MM.1S (cell line): Measurements from ENCODE around the gene CCL17.

Experiments
- DNase-seq: peaks from one replicate; pipeline ENCODE4 v3.0.0-alpha.2; 2015
- H2AFZ ChIP-seq: fragments of 300-600 bp; sonication (generic); 2 replicates; pipeline ENCODE4 v1.6.0; 2016; ENCODE audit warnings: antibody characterized with exemption, low read length
- H3F3A ChIP-seq: fragments of 300-600 bp; sonication (generic); 2 replicates; pipeline ENCODE4 v1.6.1; 2016; ENCODE audit warnings: mild to moderate bottlenecking, antibody characterized with exemption, low read length, moderate library complexity, mixed read lengths; ENCODE audit not compliant: insufficient read depth
- H3K27ac ChIP-seq: fragments of 300-600 bp; sonication (generic); 2 replicates; pipeline ENCODE4 v1.5.1; 2016; ENCODE audit warnings: mild to moderate bottlenecking, low read length
- H3K27me3 ChIP-seq: fragments of 300-600 bp; sonication (generic); replicated peaks from 2 replicates; pipeline ENCODE4 v1.6.0; 2016; ENCODE audit warnings: low read length; ENCODE audit not compliant: insufficient read depth
- H3K36me3 ChIP-seq: fragments of 300-600 bp; sonication (generic); replicated peaks from 2 replicates; pipeline ENCODE4 v1.6.1; 2016; ENCODE audit warnings: mild to moderate bottlenecking, low read length, mixed read lengths; ENCODE audit not compliant: insufficient read depth
- H3K4me1 ChIP-seq: fragments of 300-600 bp; sonication (generic); 2 replicates; pipeline ENCODE4 v1.6.1; 2016; ENCODE audit warnings: low read length, mixed read lengths
- H3K4me2 ChIP-seq: fragments of 300-600 bp; sonication (generic); 2 replicates; pipeline ENCODE4 v1.6.0; 2016; ENCODE audit warnings: low read depth, low read length
- H3K4me3 ChIP-seq: fragments of 300-600 bp; sonication (generic); 2 replicates; pipeline ENCODE4 v1.5.1; 2016; ENCODE audit warnings: low read length, mixed read lengths
- H3K79me2 ChIP-seq: fragments of 300-600 bp; sonication (generic); 2 replicates; pipeline ENCODE4 v1.6.1; 2016; ENCODE audit warnings: mixed run types, low read length, mixed read lengths
- H3K9ac ChIP-seq: fragments of 300-600 bp; sonication (generic); 2 replicates; pipeline ENCODE4 v1.6.1; 2016; ENCODE audit warnings: low read length, mixed read lengths
- H3K9me2 ChIP-seq: fragments of 300-600 bp; sonication (generic); replicated peaks from 2 replicates; pipeline ENCODE4 v1.6.1; 2016; ENCODE audit warnings: mild to moderate bottlenecking, low read length, mixed read lengths; ENCODE audit not compliant: insufficient read depth
- H3K9me3 ChIP-seq: fragments of 300-600 bp; sonication (generic); replicated peaks from 2 replicates; pipeline ENCODE4 v1.6.1; 2016; ENCODE audit warnings: mild to moderate bottlenecking, low read length, mixed read lengths; ENCODE audit not compliant: insufficient read depth
- H4K20me1 ChIP-seq: fragments of 300-600 bp; sonication (generic); 2 replicates; pipeline ENCODE4 v1.6.1; 2016; ENCODE audit warnings: mild to moderate bottlenecking, low read length, moderate library complexity, mixed read lengths; ENCODE audit not compliant: insufficient read depth
- EZH2 ChIP-seq: fragments of 300-600 bp; sonication (generic); optimal IDR thresholded peaks from 2 replicates; pipeline ENCODE3; 2017; ENCODE audit warnings: low read depth, mild to moderate bottlenecking, antibody characterized with exemption, low read length, mixed read lengths
- EZH2phosphoT487 ChIP-seq: fragments of 300-600 bp; sonication (generic); IDR thresholded peaks from 2 replicates; pipeline ENCODE4 v1.6.1; 2018; ENCODE audit warnings: antibody characterized with exemption, low read length
- TF ChIP-seq, protein P1 (sequence below): fragments of 300-600 bp; sonication (generic); IDR thresholded peaks from 2 replicates; pipeline ENCODE4 v1.5.1; 2016; ENCODE audit warnings: antibody characterized with exemption, low read length, mixed read lengths

CCL17 gene

GRCh38 chr16:57377080-57377841 is 27.3 kb upstream of the CCL17 start:
- Histone ChIP-seq H3K79me2 (no peaks in the 10 kb centered on the region), H3F3A (no peaks in the 10 kb centered on the region), H3K4me3 (no peak overlapping the region), H4K20me1 (no peaks in the 10 kb centered on the region), H3K4me2 (no peak overlapping the region), H3K36me3 (no peaks in the 10 kb centered on the region), H2AFZ (no peak overlapping the region), H3K9me2 (no peaks in the 10 kb centered on the region), H3K9me3 (no peaks in the 10 kb centered on the region), H3K9ac (no peak overlapping the region), H3K27ac (no peak overlapping the region), H3K4me1 (no peaks in the 10 kb centered on the region), H3K27me3 (no peaks in the 10 kb centered on the region; the same call in 1 of the 2 replicates)
- no peak for DNase-seq
- no peak for TF ChIP-seq EZH2phosphoT487
- TF ChIP-seq, protein P1, sequence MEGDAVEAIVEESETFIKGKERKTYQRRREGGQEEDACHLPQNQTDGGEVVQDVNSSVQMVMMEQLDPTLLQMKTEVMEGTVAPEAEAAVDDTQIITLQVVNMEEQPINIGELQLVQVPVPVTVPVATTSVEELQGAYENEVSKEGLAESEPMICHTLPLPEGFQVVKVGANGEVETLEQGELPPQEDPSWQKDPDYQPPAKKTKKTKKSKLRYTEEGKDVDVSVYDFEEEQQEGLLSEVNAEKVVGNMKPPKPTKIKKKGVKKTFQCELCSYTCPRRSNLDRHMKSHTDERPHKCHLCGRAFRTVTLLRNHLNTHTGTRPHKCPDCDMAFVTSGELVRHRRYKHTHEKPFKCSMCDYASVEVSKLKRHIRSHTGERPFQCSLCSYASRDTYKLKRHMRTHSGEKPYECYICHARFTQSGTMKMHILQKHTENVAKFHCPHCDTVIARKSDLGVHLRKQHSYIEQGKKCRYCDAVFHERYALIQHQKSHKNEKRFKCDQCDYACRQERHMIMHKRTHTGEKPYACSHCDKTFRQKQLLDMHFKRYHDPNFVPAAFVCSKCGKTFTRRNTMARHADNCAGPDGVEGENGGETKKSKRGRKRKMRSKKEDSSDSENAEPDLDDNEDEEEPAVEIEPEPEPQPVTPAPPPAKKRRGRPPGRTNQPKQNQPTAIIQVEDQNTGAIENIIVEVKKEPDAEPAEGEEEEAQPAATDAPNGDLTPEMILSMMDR = no peak

GRCh38 chr16:57379579-57379978 is 25.0 kb upstream of the CCL17 start:
- H3K9ac ChIP-seq = no peak overlapping the region
- DNase-seq = no peak
- H3K9me2 ChIP-seq = no peaks in the 10 kb centered on the region

DNA sequence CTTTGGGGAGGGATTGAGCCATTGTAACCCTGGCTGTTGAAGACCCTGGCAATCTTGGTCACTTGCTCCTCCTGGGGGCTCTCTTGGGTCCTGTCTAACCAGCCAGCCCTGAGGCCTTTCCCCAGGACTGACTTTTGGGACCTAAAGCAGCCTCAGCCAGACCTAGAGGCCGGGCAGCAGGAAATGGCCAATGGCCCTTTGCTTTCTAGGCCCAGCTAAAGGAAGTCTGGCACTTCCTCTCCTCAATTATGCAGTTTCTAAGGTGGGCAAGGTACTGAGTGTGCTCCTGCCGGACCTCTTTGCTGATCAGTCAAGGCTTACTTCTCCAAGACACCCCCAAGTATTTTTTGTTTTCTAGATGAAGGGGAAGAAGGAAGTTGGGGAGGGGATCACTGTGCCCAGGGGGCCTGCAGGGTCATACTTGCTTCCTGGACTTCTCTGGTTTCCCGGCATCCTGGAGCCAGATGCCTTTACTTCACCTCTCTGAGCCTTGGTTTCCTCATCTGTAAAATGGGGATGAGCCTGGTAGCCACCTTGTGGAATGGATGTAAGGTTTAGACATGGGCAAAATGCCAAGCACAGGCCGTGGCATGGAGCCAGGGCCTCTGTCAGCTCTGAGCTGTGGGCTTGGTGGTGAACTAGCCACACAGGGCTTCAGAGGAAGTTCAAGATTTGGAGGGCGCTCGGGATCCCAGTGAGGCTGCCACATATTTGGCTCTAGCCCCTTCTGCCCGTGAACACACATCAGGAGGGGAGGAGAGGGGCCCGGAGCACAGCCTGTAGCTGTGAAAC is 23.7 kb upstream of the CCL17 start:
- no peaks in the 10 kb centered on the region for H3K79me2 ChIP-seq
- no peaks in the 10 kb centered on the region for H3K27me3 ChIP-seq
- no peaks in the 10 kb centered on the region for H3F3A ChIP-seq
- TF ChIP-seq EZH2phosphoT487 = no peak
- TF ChIP-seq, protein P1 = no peak
- no peak for TF ChIP-seq EZH2
- no peaks in the 10 kb centered on the region for H3K36me3 ChIP-seq
- no peak overlapping the region for H2AFZ ChIP-seq
- H3K4me3 ChIP-seq = no peak overlapping the region
- H3K9me3 ChIP-seq = no peaks in the 10 kb centered on the region
- no peaks in the 10 kb centered on the region for H3K4me1 ChIP-seq
- no peaks in the 10 kb centered on the region for H4K20me1 ChIP-seq
- DNase-seq = no peak
- H3K9ac ChIP-seq = no peak overlapping the region
- no peak overlapping the region for H3K4me2 ChIP-seq
- H3K9me2 ChIP-seq = no peaks in the 10 kb centered on the region
- no peak overlapping the region for H3K27ac ChIP-seq

More at GRCh38 chr16:57379579-57379978, 25.0 kb upstream of the CCL17 start:
- no peaks in the 10 kb centered on the region for H3K27me3 ChIP-seq
- TF ChIP-seq, protein P1 = no peak
- no peak for TF ChIP-seq EZH2
- TF ChIP-seq EZH2phosphoT487 = no peak
- H3K9me3 ChIP-seq = no peaks in the 10 kb centered on the region
- H3K36me3 ChIP-seq = no peaks in the 10 kb centered on the region
- no peaks in the 10 kb centered on the region for H3K79me2 ChIP-seq
- H2AFZ ChIP-seq = no peak overlapping the region
- H3K4me1 ChIP-seq = no peaks in the 10 kb centered on the region
- no peak overlapping the region for H3K4me2 ChIP-seq
- no peak overlapping the region for H3K4me3 ChIP-seq
- H3K27ac ChIP-seq = no peak overlapping the region
- no peaks in the 10 kb centered on the region for H3F3A ChIP-seq
- no peaks in the 10 kb centered on the region for H4K20me1 ChIP-seq
